EH (cell line): ENCODE measurements around the gene SLC7A10.

ENCODE experiments used
- DNase-seq: peaks from one replicate; pipeline ENCODE4 v3.0.0-alpha.2; 2015; ENCODE audit warnings: low read depth

Gene SLC7A10

DNA sequence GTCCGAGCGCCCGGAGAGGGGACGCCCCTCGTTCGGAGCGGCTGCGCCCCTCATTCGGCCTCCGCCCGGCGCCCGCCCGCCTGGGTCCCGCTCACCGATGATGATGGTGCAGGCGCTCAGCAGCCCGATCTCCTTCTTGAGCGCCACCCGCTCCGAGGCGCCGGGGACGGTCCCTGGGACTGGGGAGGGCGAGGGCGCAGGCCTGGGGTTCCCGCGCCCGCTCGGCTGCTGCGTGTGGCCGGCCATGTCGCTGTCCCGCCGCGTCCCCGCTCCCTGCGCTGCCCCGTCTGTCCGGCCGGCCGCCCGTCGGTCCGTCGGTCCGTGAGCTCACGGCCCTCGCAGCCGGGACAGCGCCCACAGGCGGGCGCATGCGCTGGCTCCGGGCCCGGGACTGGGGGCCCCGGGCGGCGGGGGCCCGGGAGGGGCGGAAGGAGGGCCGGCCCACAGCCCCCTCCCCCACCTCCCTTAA, at the start of gene SLC7A10:
TSS of gene SLC7A10 (minus strand) at position 393 of the 469 bp plus-strand sequence. CDS start at position 246, 147 bp downstream.
- DNase-seq: no peak

DNA sequence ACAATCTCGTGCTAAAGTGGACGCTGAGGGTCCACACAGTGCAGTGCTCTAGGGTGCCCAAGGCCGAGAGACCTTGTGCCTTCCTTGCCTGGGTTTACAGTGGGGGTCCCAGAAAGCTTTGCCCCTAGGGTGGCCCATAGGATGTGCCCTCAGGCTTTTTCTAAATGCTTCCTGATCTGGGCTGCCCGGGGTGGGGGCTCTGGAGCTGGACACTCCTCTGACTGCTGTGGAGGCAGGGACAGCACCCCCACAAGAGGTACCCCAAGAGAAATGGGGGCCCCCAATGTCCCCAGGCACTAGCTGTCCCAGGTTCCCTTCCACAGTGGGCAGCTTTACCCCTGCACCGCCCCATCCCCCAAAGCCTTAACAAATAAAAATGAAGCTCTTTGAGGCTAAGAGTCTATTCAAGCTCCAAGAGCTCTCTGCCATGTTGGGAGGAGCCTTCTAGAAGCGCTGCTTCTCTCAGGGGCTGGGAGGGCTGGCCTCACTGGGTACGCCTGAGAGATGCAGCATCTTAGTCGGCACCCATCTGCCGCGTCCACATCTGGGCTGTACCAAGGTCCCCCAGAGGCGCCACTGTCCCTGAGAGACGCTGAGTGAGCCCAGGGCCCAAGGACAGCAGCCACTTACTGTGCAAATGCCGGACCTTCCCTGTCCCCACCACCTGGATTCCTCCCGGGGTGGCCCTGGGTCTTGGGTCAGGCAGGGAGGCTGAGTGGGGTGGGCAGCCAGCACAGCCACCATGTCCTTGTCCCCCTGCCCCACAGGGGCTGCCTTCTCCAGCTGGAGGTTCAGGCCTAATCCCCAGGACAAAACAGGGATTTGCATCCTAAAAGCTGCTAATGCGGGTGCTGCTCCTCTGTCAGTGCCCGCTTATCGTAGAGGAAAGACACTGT, 49.3 kb upstream of the SLC7A10 start:
- DNase-seq: no peak

DNA sequence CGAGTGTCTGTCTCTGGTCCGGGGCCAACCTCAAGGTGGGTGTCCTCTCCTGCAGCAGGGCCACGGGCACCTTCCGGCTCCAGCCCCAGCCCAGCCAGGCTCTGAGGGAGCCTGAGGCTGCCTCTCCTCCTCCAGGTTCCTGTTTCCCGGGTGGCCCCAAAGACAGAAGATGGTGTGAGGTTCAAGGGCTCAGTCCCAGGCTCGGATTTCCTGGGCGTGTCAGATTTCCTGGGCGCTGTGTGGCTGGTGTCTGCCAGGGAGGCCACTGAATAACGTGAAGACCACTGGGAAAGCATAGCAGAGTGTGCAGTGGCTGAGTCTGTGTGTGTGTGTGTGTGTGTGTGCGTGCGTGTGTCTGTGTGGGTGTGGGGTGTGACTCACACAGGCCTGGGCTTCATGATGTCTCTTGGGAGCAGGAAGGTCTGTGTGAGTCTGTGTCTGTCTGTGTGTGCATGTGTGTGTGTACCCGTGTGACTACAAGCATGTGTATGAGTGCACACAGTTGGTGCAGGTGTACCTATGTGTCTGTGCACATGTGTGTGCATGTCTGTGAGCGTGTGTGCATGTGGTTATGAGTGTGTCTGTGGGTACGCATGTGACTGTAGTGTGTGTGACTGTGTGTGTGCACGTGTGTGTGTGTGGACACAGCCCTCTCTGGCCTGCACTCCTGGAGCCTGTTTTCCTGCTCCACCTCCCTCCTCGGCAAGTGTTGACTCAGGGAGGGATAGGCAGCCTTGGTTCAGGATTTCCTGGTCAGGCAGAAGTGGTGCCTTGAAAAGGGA, 48.4 kb upstream of the SLC7A10 start:
- peak; percentile 80 for DNase-seq

DNA sequence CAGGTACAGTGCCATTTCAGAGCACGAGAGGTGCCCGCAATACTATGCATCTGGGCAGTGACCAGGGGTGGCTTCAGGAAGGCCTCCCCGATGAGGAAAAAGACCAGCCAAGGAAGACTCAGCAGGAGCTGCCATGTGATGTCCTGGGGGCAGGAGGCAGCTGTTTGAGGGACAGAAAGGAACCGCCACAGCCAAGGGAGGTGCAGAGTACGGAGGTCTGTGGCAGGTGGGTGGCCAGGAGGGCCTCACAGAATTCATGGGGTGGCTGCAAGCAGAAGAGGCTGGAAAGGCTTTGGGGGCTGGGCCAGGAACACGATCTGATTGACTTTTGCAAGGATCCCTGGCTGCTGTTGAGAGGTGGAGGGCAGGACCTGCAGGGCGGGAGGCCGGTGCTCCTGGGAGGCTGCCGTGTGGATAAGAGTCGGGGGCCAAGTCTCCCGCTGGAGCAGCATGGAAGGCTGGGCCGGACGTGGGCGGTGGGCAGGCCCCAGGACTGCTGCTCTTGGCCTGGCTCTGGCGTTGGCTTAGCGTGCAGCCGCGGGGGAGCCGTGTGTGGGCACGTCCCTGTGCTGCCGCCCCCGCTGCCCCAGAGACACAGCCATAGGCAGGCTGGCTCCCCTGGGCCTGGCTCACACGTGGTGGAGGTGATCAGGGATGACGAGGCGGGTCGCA, 47.6 kb upstream of the SLC7A10 start:
- DNase-seq: no peak

DNA sequence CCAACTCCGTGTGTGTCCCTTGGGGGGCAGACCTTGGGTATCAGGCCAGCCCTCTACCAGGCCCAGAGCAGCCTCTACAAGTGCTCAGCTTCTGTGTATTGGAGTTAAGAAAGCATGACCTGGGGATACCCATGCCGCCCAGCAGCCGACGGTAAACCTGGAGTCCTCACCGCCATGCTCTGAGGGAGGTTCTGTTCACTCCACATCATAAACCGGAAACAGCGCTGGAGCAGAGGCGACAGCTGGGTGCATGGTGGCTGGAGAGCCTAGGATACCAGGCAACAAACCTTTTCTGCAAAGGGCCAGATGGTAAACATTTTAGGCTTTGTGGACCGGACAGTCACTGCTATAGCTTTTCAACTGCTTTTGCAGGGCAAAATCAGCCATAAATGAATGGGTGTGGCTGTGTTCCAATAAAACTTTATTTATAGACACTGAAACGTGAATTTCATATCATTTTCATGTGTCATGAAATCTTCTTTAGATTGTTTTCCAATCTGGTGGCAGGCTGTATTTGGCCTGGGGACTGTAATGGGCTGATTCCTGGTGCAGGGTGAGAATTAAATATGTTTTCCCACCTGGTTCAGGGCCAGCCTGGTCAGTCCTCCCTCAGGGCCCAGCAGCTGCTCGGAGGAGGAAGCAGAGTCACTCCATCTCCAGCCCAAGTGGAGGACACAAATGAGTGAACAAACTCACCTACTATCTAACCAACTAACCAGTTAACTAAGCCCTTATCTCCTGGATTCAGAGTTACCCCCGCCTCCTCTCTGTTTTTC, 45.8 kb upstream of the SLC7A10 start:
- DNase-seq: no peak

DNA sequence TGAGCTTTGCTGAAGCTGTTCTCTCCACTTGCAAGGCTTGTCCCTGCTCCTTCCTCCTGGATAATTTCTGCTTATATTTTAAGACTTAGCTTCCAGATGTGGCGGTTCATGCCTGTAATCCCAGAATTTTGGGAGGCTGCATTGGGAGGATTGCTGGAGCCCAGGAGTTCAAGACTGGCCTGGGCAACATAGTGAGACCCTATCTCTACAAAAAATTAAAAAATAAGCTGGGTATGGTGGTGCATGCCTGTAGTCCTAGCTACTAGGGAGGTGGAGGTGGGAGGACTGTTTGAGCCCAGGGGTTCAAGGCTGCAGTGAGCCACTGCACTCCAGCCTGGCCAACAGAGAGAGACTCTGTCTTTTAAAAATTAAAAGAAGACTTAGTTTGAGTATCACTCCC, 45.1 kb upstream of the SLC7A10 start:
- DNase-seq: no peak

DNA sequence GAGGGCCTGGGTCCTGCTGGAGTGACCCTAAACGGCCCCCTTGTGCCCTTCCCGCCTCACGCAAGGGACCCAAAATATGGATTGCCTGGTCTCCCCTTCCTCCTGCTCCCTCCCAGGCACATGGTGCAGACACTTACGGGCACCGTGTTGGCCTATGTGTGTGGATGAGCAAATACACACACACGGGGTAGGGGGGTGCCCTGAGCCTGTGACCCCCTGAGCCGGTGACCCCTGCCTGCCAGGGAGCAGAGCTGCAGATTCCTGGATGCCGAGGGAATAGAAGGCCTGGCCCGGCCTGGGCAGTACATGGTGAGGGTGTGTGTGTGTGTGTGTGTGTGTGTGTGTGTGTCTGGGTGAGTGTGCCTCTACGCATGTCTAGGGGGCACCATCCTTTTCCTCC, 43.4 kb upstream of the SLC7A10 start:
- DNase-seq: no peak

DNA sequence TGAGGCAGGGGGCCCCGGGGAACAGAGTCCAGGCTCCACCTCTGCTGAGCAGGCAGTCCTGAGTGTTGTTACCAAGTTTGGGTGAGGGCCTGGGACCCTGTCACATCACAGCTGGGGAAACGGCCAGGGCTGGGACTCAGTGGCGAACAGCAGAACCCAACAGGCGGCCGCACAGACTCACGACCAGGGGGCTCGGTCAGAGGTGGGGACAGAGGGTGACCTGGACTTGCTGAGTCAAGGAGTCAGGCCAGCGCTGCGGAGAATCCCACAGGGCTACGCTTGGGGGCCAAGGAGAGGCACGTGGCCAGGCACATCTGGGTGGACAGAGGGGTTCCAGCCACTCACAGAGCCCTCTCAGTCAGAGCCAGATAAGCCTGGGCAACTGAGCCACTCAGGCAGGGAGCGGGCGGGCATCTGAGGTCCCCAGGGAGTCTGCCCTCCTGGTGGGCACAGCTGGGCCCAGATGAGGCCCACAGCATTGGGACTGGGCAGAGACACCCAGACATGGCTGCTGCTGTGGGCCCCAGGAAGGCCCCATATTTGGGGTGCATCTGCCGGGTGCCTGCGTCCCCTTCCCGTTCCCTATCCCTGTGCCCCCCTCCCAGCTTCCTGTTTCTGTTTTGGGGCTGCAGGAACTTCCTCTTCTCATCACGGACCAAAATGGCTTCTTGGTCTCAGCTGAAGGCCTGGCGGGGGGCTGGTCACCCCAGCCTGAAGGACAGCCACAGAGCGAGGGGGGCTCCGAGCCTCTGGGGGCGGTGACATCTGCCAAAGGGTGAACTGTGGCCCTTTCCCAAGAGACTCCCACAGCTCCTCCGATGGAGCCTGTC, 42.7 kb upstream of the SLC7A10 start:
- DNase-seq: no peak

DNA sequence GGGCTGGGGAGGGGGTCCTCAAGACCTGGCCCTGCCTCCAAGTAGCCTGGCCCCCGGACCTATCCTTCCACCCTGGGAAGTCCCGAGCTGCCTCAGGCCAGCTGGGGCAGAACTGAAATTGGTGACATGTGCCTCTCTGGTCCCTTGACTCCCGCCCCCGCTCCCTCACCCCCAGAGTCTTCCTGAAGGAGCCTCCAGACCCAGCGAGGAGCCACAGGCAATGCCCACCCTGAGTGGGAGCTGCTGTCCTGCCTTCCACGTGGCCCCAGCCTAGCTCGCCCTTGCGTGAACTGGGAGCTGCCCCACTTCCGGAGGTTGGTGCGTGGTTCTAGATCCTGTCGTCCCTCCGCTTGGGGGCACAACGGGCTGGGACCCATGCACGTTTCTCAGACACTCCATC, 42.1 kb upstream of the SLC7A10 start:
- DNase-seq: no peak

DNA sequence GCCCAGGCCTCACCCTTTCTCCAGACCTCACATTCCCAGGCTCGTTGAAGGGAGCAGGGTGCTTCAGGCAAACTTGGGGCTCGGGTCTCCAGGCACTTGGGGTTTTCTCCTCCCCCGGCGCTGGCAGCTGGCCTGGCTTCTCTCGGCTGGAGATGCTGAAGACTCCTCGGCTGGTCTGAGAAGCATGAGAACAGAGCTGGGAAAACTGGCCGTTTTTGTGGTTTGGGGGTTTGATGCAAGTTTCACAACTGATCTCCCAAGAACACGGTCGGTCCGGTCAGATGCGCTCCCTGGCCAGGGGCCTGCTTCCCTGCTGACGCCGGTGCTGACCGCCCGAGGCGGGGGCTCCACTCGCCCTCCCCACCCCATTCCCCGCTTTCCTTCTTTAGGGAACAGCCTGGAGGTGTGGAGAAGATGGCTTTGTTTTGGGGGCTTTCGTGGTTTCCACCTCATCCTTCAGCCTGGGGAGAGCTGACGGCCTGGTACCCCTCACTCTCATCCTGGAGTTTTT, 41.4 kb upstream of the SLC7A10 start:
- DNase-seq: no peak

DNA sequence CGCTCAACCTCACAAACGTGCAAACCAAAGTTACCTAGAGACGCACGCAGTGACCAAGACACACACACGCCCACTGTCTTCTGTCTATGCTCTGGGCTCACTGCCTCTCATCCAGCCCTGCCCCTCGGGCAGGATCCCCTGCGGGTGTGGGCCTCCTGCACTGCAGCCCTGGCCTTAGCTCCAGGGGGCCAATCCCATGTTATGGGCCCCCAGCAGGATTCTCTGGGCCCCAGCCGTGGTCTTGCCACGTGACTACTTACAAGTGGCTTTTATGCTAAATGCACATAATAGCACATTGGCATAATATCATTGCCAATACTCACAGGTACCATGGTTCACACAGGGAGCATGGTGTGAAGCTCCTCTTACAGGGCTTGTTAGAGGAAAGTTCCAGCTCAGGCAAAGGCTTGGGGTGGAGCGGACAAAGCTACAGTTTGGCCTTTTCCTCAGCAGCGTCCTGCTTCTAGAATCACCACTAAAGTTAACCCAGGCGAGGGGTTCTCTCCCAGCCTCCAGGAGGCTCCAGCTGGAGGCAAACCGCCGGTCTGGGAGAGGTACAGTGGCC, 39.3 kb upstream of the SLC7A10 start:
- no peak for DNase-seq

DNA sequence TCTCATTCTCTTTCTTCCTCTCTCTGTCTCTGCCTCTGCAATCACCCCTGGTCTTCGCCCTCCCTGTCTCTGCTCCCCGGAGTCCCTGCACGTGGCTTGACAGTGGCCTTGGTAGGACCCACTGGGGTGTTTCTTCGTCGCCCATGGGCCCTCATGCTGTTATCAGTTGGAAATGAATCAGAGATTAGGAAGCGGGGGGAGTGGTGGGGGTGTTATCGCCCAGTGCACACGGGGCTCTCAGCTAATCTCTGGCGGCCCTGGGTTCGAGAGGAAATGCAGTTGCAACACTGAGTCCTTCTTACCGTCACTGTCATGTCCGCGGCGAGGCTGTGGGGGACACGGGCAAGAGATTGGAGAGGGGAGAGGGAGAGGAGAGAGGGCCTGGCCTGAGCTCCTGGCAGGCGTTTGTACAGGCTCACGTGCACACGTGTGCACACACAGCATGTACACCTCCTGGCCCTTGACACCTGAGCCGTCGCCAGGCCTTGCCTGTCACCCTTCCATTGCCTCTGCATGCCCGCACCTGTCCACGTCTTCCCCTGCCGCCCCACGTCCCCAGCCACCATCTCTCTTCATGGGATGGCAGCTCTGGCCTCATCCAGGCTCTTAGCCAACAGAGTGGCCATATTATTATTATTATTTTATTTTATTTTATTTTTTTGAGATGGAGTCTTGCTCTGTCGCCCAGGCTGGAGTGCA, 37.8 kb upstream of the SLC7A10 start:
- DNase-seq: no peak

DNA sequence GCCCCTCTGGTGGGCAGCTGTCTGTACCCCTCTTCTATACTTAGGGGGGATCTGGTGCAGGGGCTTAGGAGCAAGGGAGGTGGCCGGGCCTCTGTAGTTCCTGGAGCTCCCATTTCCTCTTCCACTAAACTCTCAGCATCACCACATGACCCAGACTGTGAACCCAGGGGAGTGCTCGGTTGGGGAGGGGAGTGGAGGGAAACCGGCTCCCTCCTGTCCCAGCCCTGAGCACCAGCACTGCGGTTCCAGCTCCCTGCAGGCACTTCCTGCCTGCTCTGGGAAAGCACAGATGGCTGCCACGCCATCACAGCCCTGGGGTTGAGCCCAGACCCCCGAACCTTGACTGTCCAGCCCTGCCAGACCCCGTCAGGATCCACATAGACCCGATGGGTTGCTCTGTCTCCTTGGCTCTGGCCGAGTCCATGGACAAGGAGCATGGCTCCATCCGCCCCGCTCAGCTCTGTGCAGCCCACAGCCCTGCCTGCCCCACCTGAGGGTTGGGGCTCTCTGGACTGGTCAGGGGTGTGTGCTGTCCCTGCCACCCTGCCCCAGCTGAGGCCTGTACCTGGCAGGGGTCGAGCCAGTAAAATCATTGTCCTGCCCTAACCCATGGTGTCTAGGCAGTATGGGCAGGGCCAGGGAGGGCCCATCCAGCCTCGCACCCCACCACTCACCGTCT, 36.0 kb upstream of the SLC7A10 start:
- no peak for DNase-seq

DNA sequence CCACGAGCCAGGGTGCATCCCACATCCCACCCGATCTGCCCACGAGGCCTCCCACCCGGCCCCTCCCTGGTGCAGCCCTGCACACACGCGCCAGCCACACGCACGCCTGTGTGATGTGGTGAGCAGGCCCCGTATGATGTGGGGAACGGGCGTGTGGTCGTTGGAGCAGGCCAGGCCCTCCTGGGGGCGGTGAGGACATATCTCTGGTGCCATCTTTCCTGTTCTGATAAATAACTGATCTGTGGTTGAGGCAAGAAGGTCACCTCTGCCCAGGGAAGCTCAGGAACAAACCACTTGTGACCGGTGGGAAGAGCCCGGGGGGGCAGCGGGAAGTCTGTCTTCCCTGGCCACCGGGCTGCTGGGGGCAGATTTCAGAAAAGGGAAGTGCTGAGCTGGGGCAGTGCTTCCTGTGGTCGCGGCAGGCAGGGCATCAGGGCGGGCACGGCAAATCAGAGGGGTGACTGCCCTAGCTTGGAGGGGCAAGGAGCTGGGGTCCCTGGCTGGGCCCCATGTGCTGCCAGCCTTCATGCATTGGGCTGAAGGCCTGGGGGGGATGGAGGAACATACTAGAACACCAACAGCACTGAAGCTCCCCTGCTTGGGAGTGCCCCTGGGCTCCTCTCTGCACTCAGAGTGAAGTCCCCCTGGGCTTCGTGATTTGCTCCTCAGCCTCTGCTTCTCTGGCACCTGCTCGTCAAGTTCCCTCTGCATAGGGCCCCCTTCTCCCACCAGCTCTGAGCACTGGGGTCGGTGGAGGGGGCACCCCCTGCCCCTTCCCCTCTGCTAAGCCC, 35.2 kb upstream of the SLC7A10 start:
- no peak for DNase-seq

DNA sequence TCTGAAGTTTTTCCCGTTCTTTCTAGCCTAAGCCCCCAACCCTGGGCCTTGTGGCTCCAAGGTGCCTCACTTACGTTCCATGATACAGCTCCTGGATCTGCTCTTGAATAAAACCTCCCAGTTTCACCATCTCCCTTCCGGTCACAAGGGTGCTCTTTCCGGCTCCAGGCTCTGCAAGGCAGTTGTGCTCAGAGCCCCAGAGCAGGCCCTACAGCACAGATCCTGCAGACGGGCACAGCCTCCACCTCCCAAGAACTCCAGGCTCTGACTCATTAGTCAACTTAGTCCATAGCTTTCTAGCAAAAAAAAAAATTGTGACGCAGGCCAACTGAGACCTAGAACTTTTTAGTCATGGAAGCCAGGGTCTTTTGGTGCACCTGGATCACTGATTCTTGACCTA, 33.9 kb upstream of the SLC7A10 start:
- DNase-seq: peak; percentile 15

DNA sequence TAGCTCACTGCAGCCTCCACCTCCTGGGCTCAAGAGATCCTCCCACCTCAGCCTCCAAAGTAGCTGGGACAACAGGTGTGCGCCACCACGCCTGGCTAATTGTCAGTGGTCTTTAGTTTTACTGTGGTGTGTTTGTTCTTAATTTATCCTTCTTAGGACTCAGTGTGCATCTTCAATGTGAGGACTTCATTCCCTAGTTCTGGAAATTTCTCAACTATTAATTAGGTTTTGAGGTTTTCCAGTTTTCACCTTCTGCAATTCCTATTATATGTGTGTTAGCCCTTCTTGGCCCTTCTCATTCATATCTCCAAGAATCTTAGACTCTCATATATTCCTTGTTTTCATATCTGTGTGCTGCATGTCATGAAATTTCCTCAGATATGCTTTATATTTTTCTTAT, 32.2 kb upstream of the SLC7A10 start:
- DNase-seq: no peak

DNA sequence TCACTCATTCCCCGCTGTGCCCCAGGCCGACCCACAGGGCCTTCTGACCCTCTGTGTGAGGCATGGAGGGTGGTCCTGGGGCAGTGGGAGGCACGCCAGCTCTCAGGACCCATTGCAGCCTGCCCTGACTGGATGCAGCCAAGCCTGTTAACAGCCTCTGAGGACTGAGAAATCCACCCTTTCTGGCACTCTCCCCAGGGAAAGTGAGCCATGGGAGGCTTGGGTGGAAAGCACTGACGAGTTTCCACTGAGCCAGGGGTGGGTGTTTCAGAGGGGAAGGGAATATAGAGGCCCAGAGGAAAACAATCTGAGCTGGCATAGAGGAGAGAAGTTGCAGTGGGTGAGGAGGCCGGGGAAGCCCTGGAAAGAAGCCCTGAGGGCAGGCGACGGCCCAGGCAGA, 30.6 kb upstream of the SLC7A10 start:
- DNase-seq: no peak

DNA sequence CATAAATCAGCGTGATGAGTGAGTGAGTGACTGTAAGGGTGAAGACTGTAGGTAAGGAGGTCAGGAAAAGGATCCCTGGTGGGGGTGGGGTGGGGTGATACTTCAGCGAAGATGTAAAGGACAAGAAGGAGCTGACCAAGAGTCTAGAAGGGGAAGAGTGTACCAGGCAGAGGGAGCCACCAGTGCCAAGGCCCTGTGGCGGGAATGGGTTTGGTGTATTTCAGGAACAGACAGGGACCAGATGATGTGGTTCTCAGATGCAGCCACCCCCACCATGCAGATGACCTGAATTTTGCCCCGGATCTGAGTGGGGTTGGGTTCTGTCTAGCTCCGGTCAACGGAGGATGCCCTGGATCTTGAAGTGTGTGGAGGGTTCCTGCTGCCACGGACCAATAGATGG, 30.1 kb upstream of the SLC7A10 start:
- no peak for DNase-seq
